ENCODE results near the gene CDYL2.
"Not testable (repeated sequence)": the region's sequence is repeated elsewhere in the genome, so short reads cannot be mapped to it uniquely, and the experiment has no call there.

CDYL2 gene

DNA sequence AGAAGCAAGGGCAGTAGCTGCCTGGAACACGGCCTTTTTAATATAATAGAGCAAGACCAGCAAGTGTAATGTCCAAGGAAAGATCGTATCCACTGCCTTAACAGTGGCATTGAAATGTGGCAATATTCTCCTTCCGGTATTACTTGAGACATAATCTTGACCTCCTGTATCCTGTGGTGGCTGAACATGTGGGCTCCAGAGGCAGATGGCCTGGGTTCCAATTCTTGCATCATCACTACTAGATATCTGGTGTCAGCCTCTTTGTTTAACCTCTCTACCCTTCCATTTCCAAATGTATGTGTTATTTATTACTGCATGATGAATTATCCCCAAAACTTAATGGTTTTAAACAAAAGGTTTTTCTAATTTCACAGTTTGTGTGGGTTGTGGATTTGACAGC lies 3.5 kb upstream of the CDYL2 start:
- FAIRE-seq = no peak

DNA sequence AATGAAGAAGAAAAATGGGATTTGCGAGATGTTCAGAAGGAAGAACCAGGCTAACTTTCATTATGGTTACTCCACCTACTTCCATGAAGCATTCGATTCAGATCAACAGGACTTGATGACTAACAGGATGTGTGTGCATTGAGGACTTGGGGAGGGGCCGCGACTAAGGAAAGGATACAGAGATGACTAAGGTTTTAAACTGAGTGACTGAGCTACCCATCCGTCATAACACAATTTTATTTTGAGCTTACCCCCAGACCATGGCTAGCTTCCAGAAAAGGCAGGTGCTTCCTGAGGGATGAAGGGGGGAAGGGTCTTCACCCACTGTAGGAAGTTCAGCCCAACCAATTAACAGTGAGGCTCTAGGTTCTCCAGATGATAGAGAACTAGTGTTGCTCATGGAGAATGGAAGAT lies 2.5 kb upstream of the CDYL2 start:
- FAIRE-seq = no peak

DNA sequence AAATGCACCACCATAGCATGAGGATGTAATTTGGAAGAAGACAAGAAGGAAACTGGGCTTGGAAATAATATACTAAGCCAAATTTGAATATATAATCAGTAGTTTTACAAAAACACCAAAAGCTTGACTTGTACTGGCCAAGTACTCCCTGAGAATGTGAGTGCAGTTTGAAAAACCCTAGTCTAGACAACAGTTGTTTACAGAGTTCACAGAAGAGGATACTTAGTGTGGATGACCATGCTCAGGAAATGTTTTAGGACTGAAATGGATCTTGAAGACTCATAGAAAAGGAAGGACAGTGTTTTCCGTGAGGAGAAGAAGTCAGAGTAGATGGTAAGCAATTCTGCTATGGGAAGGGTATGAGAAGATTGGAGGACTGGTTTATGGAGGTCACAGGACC lies 1.9 kb upstream of the CDYL2 start:
- no peak for FAIRE-seq

DNA sequence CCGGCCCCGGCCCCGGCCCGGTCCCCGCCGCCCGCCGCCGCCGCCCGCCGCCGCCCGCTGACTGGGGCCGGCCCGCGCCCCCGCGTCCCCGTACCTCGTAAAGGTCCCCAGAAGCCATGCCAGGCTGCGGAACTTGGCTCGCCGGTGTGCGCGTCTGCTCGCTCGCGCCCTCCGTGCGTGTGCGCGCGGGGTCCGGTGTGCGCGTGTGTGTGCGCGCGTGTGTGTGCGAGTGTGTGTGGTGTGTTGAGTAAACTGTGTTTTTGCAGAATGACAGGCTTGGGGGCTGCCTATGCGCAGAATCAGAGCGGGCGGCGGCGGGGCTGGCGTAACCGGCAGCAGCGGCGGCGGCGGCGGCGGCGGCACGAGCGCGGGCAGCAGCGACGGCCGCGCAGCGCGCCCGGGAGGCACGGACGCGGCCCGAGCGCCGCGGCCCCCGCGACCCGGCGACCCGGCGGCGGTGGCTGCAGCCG lies 307 bp downstream of the CDYL2 start:
- no peak for FAIRE-seq

DNA sequence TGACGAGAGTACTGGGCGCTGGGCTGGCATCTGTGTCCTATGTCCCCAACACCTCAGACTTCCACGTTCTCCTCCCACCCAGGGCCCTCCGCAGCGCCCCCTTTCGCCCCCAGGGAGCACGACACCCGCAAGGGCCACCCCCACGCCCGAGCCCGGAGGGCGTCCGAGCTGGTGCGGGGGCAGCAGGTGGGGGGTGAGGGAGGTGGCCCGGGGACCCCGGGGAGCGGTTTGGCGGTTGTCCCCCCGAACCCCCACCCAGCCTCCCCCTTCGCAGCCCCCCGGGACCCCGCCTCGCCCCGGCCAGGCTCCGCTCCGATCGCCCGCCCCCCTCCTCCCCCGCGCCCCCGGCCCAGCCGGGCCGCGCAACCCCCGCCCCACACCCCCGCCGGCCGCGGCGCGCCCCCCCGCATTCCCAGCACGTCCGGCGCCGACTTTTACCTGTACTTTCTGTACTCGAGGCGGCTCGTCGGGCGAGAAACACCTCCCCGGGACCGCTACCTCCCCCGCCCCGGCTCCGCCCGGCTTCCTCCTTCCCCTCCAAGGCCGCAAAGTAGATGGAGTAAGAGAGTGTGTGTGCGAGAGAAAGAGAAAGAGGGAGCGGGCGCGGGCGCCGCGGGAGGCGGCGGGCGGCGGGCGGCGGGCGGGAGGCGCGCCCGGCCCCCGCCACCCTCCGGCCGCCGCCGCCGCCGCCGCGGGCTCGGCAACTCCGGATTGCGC lies 901 bp downstream of the CDYL2 start:
- FAIRE-seq = no peak

DNA sequence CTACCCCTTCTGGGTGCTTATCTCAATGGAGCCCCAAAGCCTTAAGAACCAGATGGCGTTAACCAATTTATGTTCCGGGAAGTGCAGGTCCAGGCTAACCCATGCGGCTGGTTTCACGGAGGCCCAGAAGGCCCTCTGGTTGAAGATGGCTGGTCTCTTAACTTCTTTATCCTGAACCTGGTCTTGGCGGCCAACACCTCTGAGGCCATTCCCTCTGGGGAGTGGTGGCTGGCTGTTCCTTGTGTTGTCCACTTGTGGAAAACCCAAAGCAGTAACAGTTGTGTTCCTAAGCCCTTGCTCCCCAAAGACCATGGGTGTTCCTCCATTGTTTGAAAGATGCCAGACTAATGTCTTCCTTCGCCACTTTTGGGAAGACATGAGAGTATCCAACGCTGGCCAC lies 1.5 kb downstream of the CDYL2 start:
- FAIRE-seq = no peak

DNA sequence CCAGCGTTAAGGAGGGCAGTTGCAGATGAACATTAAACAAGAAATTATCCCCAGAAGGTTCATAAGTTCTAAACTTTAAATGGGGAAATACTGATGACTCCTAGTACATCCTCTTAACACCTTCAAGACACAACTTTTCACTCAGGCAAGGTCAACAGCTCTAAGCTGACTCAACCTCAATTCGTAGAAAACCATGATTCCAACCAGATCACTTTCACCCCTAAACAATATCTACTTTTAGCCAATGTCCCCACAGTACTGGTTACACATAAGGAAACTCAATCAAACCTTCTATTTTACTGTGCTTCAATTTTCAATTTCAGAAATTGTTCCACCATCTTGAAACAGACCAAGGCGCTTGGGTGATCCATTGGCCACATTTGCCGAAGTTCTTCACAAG lies 2.3 kb downstream of the CDYL2 start:
- no peak for FAIRE-seq

DNA sequence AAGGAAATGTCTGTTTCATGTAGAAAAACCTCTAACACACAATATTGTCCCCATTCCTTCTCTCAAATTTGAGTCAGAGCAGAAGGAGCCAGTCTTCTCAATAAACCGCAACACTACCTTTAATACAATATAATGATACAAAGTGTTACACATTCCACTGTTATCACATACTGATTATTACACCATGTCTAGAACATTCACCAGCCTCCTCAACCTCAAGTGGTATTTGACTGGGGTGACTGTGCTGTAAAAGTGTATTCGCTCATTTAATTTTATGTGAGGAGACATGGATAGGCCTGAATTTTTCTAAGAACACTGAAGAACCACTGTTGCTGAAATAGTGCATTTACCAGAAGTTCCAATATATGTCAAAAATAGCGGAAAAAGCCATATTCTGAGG lies 10.3 kb downstream of the CDYL2 start:
- no peak for FAIRE-seq

DNA sequence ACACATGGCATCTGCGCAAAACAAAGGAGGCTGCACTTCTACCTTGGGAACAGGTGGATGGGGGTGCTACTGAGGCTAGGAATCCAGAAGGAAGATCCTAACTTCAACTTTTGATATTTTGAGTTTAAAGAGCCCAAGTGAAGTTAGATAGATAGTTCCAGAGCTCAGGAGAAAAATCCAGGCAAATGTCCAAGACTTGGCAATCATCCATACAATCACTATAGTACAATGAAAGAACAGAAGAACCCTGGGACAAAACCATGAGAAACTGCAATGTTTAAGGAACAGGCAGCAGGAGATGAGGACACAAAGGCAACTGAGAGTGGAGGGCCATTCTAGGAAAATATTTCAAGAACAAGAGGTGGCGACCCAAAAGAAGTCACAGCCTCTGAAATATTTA lies 12.4 kb downstream of the CDYL2 start:
- no peak for FAIRE-seq

DNA sequence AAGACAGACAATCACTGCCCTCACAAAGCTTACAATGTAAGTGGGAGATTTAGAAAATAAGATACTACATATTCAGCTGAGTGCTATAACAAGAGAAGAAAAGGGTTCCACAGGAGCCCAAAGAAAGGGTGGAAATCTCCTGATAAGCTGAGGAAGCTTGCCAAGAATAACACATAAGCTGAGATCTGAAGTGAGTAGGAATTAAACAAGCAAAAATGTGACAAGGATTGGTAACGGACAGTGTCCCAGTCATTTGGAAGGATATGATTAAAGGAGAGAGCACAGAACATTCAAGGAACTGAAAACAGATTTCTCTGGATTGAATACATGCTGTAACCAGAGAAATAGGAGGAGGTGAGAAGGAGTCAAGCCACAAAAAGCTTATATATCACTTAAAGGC lies 13.0 kb downstream of the CDYL2 start:
- FAIRE-seq = no peak

DNA sequence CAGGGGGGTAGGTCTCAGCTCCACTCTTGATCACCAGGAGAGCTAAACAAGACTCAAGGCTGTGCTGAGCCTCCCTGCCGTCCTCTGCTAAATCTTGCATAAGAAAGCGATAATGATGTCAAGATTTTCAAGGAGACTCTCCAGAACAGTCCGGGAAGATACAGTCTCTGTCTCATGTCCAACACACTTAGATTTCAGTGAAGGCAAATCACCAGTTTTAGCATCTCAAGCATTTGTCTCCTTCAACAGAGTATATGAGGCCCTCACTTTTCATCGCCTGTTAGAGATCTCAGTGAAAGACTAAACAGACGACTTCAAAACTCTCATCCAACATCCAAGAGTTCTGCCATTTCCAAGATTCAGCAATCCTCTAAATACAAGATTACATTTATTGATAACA lies 13.6 kb downstream of the CDYL2 start:
- FAIRE-seq = no peak

DNA sequence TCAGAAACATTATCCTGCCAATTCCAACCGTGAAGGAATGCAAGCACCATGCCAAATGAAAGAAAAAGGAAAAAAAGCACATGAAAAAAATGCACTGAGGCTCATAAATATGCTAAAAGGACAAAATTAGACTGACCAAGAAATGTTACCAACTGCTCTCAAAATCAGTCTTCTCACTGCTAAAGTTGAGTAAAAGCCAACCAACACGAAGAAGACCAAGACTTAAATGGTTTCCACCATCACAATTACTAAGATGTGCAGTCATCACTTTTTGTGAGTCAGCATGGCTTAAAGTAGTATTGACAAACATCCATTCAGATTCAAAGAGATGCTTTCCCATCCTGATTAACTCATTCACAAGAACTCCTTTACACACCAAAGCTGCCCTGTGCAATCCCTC lies 16.4 kb downstream of the CDYL2 start:
- FAIRE-seq = no peak

DNA sequence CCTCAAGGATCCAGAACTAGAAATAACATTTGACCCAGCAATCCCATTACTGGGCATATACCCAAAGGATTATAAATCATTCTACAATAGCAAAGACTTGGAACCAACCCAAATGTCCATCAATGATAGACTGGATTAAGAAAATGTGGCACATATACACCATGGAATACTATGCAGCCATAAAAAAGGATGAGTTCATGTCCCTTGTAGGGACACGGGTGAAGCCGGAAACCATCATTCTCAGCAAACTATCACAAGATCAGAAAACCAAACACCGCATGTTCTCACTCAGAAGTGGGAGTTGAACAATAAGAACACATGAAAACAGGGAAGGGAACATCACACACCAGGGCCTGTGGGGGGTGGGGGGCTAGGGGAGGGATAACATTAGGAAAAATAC lies 17.8 kb downstream of the CDYL2 start:
- FAIRE-seq = not testable (repeated sequence)

DNA sequence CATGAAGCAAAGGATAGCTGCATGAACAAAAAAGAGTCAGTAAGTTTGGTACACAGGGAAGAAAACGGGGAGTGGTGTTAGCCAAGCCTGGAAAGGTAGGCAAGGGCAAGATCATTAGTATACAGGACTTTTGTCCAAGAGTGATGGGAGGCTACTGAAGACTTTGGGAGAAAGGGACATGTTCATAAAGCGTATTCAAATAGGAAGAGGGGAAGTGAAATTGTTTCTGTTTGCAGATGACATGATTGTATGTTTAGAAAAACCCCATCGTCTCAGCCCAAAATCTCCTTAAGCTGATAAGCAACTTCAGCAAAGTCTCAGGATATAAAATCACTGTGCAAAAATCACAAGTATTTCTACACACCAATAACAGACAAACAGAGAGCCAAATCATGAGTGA lies 19.4 kb downstream of the CDYL2 start:
- no peak for FAIRE-seq

DNA sequence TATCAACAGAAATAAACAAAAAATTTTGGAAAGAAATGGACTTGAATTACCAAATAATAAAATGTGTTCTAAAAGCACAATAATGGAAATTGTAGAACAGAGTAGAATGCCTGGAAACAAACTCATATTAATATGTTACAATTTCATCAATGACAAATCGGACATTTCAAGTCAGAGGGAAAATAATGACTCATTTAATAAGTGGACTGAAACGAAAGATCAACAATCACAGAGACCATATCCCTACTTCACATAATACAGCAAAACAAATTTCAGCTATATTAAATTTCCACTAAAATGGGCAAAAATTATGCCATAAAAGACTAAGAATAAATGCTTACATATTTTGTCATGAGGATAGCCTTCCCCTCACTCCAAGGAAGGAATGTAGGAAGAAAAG lies 25.7 kb downstream of the CDYL2 start:
- FAIRE-seq = no peak

DNA sequence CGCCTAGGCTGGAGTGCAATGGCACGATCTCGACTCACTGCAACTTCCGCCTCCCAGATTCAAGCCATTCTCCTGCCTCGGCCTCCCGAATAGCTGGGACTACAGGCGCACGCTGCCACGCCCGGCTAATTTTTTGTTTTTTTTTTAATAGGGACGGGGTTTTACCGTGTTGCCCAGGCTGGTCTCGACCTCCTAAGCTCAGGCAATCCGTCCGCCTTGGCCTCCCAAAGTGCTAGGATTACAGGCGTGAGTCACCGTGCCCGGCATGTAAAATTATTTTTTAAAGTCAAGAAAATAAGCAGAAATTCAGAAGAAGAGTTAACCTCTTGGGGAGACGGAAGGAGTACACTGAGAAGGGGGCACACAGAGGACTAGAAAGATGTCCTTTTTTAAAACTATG lies 27.5 kb downstream of the CDYL2 start:
- no peak for FAIRE-seq

DNA sequence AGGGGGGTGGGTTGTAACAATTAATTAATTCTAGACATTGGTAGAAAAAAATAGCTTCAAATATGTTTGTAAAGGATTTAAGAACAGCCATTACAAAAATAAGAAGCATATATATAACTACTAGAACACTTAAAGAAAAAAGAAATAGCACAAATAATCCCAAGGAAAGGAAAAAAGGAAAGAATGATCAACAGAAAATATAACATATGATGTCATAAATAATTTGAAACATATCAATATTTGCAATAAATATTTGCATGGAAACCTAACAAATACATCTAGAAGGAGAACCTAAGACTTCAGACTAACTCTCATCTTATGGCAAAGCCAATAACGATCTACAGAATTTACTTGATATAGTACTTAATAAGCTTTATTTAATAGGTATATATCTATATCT lies 28.9 kb downstream of the CDYL2 start:
- FAIRE-seq = peak; percentile 21

DNA sequence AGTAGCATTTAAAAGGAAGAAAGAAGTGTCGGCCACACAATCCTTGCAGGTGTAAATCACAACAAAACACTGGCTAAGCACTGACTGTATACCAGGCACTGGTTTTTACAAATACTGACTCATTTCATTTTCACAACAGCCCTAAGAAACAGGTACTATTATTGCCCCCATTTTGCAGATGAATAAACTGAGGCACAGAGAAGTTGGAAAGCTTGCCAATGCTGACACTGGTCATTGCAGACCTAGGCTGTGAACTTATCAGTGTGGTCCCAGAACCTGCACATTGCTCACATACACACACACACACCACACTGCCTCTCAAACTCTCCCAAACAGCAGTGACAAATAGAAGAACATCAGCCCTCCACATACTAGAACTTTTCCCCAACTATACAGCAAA lies 37.6 kb downstream of the CDYL2 start:
- no peak for FAIRE-seq

DNA sequence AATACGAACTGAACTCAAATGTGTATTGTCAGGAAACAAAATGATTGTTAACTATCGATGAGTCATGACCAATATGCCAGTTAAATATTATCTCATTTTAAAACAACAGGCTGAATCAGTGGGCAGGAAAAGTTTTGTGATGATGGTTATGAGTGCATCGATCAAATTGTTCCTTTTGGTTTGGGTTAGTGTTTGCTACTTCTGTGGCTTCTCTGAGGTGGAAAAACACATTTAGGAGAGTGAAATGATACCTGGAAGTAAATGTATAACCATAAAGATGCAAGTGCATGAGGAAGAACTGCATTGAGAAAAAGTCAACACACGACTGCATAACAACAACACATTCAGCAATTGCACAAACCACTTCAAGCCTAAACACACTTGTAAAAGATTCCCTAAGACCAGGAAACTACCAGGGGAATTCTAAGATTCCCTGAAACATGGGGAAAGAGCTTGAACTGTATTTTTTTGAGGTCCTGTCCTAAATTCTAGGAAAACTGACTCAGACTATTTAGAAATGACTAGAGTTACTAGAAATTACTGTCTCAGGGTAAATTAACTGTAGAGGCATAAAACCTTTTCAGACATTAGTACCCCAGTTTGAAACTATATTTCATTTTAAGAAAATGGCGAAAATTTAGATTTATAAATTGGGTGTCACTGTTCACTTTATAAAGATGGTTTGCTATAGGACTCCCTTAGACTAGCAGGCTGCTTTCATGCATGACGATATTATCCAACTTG lies 44.8 kb downstream of the CDYL2 start:
- FAIRE-seq = no peak

DNA sequence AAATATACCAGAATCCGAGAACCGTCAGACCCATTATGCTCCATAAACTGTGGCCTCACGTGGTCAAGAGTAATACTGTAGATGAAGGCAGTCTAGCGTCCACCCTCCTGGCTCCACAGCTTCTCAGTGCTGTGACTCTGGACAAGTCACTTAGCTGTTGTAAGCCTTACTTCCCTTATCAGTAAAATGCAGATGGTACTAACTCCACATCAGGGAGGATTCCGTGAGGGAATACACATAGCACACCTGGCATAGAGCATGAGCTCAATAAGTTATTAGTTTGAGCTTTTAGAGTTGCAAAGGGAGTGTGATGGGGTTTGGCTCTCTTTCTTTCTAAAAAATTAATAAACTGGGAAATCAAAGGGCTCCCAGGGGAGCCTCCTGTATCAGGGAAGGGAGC lies 49.9 kb downstream of the CDYL2 start:
- no peak for FAIRE-seq

DNA sequence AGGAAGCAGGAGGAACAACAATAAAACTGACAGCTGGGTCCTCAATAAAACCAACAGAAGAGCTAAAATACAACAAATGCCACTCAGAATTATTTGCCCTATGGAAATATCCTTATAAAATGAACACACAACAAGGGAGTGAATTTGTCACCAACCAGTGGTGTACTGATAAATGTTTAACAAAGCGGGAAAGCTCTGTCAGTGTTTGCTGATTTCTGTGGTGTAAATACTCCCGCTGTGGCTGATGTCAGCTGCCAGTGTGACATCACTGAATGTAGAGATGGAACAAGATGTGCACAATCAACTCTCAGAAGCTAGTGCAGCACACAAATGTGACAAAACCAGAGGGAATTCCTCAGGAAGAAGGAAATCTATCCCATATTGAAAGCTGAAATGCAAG lies 51.9 kb downstream of the CDYL2 start:
- FAIRE-seq = no peak

DNA sequence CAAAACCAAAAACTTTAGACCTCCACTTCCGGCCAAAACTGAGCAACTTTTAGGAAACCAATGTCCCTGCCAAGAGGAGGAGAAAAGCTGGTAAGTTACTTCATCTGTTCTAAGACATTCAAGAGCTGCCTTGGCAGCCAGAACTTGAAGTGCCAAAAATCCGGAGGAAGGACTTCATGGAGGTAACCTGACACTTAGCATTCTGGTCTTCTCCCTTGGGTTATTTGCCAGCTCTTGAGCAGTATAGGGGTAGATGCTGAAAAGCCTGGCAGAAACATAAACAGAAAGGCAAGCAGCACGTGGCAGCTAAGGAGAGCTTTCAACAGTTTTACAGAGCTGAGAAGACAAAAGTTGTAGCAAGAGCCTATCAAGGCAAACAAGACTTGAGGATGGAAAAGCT lies 53.2 kb downstream of the CDYL2 start:
- FAIRE-seq = no peak

DNA sequence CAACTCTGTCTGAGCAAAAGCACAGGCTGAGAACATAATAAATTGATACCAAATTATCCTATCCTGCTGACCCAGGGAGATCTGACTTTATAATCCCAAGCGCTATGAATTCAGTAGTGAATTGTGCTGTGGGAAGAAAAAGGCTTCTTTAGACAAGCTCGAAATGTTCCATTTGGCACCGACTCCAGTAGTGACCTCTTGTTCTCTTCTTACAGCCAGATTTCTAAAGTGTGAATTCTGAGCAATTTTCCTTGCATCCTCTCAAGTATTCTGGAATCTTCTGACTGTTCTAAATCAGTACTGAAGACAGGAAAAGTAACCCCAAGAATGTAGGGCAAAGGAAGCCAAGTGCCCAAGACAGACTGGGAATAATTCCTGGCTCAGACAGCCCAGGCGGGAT lies 58.2 kb downstream of the CDYL2 start:
- no peak for FAIRE-seq

DNA sequence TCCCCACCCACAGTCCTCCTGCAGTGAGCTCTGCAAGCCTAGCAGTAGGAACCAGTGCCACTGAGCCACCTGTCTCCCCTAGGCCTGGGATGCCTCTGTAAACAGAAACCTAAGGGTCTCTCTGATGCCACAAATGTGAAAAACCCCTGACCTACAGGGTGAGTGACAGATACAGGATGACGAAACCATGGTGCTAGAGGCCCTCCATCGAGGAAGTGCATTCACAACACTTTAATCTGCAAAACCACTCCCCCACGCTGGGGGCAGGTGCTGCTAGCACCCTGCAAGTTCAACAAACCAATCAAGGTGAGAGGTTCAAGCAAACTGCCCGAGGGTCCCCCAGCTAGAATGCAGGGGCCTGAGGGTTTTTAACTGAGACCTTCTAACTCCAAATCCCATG lies 59.5 kb downstream of the CDYL2 start:
- no peak for FAIRE-seq

DNA sequence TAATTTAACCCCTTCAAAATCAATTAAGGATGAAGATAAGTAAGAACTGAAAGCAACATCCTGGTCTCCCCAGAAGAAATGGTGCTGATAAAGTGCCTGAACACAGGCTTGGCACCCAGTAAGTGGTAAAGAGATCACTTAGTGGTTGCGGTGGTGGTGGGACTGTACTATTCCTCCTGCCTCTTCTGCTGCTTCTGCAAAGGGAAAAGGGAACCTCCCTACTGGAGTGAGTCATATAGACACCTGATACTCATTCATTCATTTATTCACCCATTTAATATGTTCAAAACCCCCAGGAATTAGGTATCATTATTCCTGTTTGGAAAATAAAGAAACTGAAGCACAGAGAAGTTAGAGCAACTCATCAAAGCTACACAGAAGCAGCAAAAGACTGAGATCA lies 60.6 kb downstream of the CDYL2 start:
- no peak for FAIRE-seq

Data from A204.1 (cell line).